Suprapubic skin (tissue), 4 donors: ENCODE results near the gene SIN3B. TPM values are rescaled to one million over a fixed set of nuclear protein-coding genes. Genes with fewer than 3 reads are reported as not detected.
"Not testable (repeated sequence)": the region's sequence is repeated elsewhere in the genome, so short reads cannot be mapped to it uniquely, and the experiment has no call there.

Source experiments
- DNase-seq, 2 donors: peaks; one replicate each; pipeline ENCODE4 v3.0.0-alpha.2; 2019; ENCODE audit warnings: low spot score in 2 of 2
- H3K27ac ChIP-seq: fragments of 200-600 bp; sonication (generic); one replicate; pipeline ENCODE4 v1.5.1; 2019
- H3K27me3 ChIP-seq: fragments of 200-600 bp; sonication (generic); one replicate; pipeline ENCODE4 v1.5.1; 2019
- H3K36me3 ChIP-seq: fragments of 200-600 bp; sonication (generic); one replicate; pipeline ENCODE4 v1.5.1; 2019
- H3K4me1 ChIP-seq: fragments of 200-600 bp; sonication (generic); one replicate; pipeline ENCODE4 v1.5.1; 2019
- H3K4me3 ChIP-seq: fragments of 200-600 bp; sonication (generic); one replicate; pipeline ENCODE4 v1.5.1; 2019; ENCODE audit warnings: mild to moderate bottlenecking
- H3K9me3 ChIP-seq: fragments of 200-600 bp; sonication (generic); one replicate; pipeline ENCODE4 v1.5.1; 2019
- CTCF ChIP-seq, 2 donors: fragments of 200-600 bp in 1 of 2; fragments of 450-650 bp in 1 of 2; sonication (generic) in 1 of 2; IDR thresholded peaks; one replicate each; pipeline ENCODE4 v1.5.1; 2016 to 2019; ENCODE audit warnings: antibody characterized with exemption in 2 of 2, mild to moderate bottlenecking in 1 of 2, moderate library complexity in 1 of 2
- EP300 ChIP-seq: sonication (generic); formaldehyde crosslinking; IDR thresholded peaks from one replicate; pipeline ENCODE4 v1.6.1; 2017; ENCODE audit warnings: antibody characterized with exemption
- POLR2A ChIP-seq, 2 donors: fragments of 450-650 bp; IDR thresholded peaks; one replicate each; pipeline ENCODE4 v1.6.1; 2017; ENCODE audit warnings: antibody characterized with exemption in 2 of 2, mild to moderate bottlenecking in 2 of 2, moderate library complexity in 2 of 2
- POLR2AphosphoS5 ChIP-seq, 3 donors: sonication (generic); formaldehyde crosslinking; IDR thresholded peaks; one replicate each; pipeline ENCODE4 v1.6.1; 2017; ENCODE audit warnings: antibody characterized with exemption in 3 of 3
- WGBS: methylation state at CpG from one replicate; pipeline ENCODE4 v1.1.5; 2018; 5-methylcytosine and 5-hydroxymethylcytosine counted together
- total RNA-seq, 4 donors: library from RNA; depleted of rRNA; stranded (reverse); fragments of >200 nt; gene quantifications; one replicate each; pipeline ENCODE4 v1.1.0, GENCODE V29; 2016

The SIN3B gene
- total RNA-seq, 4 donors from 2014 or later, result 32.1 to 122 (median 39.4) TPM

- Histone ChIP-seq H3K9me3 (peaks cover 9% of the 10 kb centered on the region), H3K27ac (no peak overlapping the region), H3K27me3 (no peaks in the 10 kb centered on the region), H3K4me3 (no peak overlapping the region), H3K4me1 (no peaks in the 10 kb centered on the region), H3K36me3 (no peaks in the 10 kb centered on the region)
- TF ChIP-seq POLR2A (IDR thresholded peaks at IDR 0.05) (no peak), CTCF (IDR thresholded peaks at IDR 0.05) (no peak), EP300 (no peak), POLR2AphosphoS5 (IDR thresholded peaks at IDR 0.05) (no peak)
- 26% methylated on average over 1 of the region's 1 CpG for whole genome bisulfite sequencing
- no peak for DNase-seq
These were observed 39.1 kb upstream of the SIN3B start for GRCh38 chr19:16790051-16790450.

GRCh38 chr19:16791942-16792341, 37.3 kb upstream of the SIN3B start:
- Histone ChIP-seq H3K4me3 (no peak overlapping the region), H3K27me3 (no peaks in the 10 kb centered on the region), H3K9me3 (peaks cover 9% of the 10 kb centered on the region), H3K27ac (no peak overlapping the region), H3K36me3 (no peaks in the 10 kb centered on the region), H3K4me1 (no peaks in the 10 kb centered on the region)
- TF ChIP-seq CTCF (IDR thresholded peaks at IDR 0.05), result no peak
- no peak for TF ChIP-seq POLR2A (IDR thresholded peaks at IDR 0.05)
- TF ChIP-seq EP300, result no peak
- no peak for TF ChIP-seq POLR2AphosphoS5 (IDR thresholded peaks at IDR 0.05)
- WGBS, result 84% methylated on average over 10 of the region's 10 CpGs
- DNase-seq, result no peak

GRCh38 chr19:16794456-16795441, 34.4 kb upstream of the SIN3B start:
- no peaks in the 10 kb centered on the region for H3K9me3 ChIP-seq
- H3K27ac ChIP-seq, result no peak overlapping the region
- TF ChIP-seq CTCF (IDR thresholded peaks at IDR 0.05), result no peak
- TF ChIP-seq EP300, result no peak
- TF ChIP-seq POLR2A (IDR thresholded peaks at IDR 0.05), result no peak
- TF ChIP-seq POLR2AphosphoS5 (IDR thresholded peaks at IDR 0.05), result no peak
- DNase-seq, result no peak
- WGBS, result 78% methylated on average over 17 of the region's 17 CpGs
- no peaks in the 10 kb centered on the region for H3K36me3 ChIP-seq
- no peaks in the 10 kb centered on the region for H3K4me1 ChIP-seq
- H3K4me3 ChIP-seq, result no peak overlapping the region
- H3K27me3 ChIP-seq, result no peaks in the 10 kb centered on the region

- WGBS, result 78% methylated on average over 3 of the region's 3 CpGs
- H3K4me1 ChIP-seq, result no peaks in the 10 kb centered on the region
- TF ChIP-seq EP300 (no peak), CTCF (IDR thresholded peaks at IDR 0.05) (no peak), POLR2A (IDR thresholded peaks at IDR 0.05) (no peak), POLR2AphosphoS5 (IDR thresholded peaks at IDR 0.05) (no peak)
- no peak overlapping the region for H3K27ac ChIP-seq
- no peaks in the 10 kb centered on the region for H3K27me3 ChIP-seq
- no peak for DNase-seq
- no peaks in the 10 kb centered on the region for H3K36me3 ChIP-seq
- H3K9me3 ChIP-seq, result no peaks in the 10 kb centered on the region
- H3K4me3 ChIP-seq, result no peak overlapping the region
These were observed 33.5 kb upstream of the SIN3B start for GRCh38 chr19:16795731-16796130.

GRCh38 chr19:16797876-16798275, 31.3 kb upstream of the SIN3B start:
- H3K36me3 ChIP-seq, result no peaks in the 10 kb centered on the region
- TF ChIP-seq EP300 (no peak), POLR2AphosphoS5 (IDR thresholded peaks at IDR 0.05) (no peak), POLR2A (IDR thresholded peaks at IDR 0.05) (no peak), CTCF (IDR thresholded peaks at IDR 0.05) (no peak)
- H3K27me3 ChIP-seq, result no peaks in the 10 kb centered on the region
- WGBS, result 100% methylated on average over 3 of the region's 3 CpGs
- H3K27ac ChIP-seq, result no peak overlapping the region
- no peak overlapping the region for H3K4me3 ChIP-seq
- no peaks in the 10 kb centered on the region for H3K9me3 ChIP-seq
- DNase-seq, result no peak
- no peaks in the 10 kb centered on the region for H3K4me1 ChIP-seq

GRCh38 chr19:16798326-16798725, 30.9 kb upstream of the SIN3B start:
- H3K4me1 ChIP-seq, H3K4me3 ChIP-seq, DNase-seq, H3K36me3 ChIP-seq, H3K9me3 ChIP-seq, H3K27me3 ChIP-seq, H3K27ac ChIP-seq: not testable (repeated sequence)
- 92% methylated on average over 6 of the region's 6 CpGs for WGBS
